ENCODE data around the gene HBP1.

Gene HBP1

DNA sequence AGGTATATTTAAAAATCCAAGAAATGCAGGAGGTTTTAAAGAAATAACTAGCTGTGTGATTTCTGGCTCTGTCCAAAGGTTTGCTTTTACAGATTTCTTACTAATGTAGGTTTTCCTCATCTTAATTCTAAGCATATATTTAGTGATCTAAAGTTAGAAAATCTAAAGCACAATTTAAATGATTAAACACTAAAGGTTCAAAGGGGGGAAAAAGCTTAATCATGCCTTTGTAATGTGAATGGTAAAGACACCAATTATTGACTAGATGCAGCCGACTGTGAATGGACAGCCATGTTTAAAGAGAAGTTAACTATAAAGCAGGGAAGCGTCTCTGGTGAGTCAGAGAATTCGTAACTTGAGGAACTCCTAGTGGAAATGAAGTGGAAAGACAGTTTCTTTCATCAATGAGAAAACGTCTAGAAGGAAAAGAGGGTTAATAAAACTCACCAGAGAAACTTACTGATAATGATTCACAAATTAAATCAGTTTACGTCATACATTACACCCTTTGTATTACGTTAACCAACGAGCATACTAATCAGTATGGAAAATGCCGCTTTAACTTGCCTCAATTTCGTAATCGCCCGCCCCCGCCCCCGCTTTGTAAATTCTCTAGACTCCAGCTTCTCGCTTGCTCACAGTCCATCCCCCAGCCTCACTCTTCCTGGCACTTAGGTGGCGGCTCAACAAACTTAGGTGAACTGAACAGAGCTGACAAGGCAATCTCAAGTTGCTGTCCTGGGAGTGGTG lies 1.1 kb upstream of the HBP1 start:
- no peaks in the 10 kb centered on the region for H3K27me3 ChIP-seq (ENCODE audit: control insufficient read depth, insufficient read depth, low read length, poor library complexity, severe bottlenecking)
- H3K9me3 ChIP-seq (ENCODE audit: control insufficient read depth, low read length) = no peaks in the 10 kb centered on the region
- 0 to 1% methylated on average over 15 of the region's 15 CpGs for WGBS, 2 experiments
- H3K27ac ChIP-seq (ENCODE audit: insufficient read depth, low read depth, low read length, poor library complexity, severe bottlenecking) = peak overlapping the region; percentile 97
- H3K4me3 ChIP-seq (ENCODE audit: insufficient read depth, low read depth, low read length) = peak overlapping the region; percentile 60
- H3K4me1 ChIP-seq (ENCODE audit: control insufficient read depth, insufficient read depth, low read length) = no peaks in the 10 kb centered on the region
- no peaks in the 10 kb centered on the region for H3K36me3 ChIP-seq (ENCODE audit: control insufficient read depth, insufficient read depth, low read length)

DNA sequence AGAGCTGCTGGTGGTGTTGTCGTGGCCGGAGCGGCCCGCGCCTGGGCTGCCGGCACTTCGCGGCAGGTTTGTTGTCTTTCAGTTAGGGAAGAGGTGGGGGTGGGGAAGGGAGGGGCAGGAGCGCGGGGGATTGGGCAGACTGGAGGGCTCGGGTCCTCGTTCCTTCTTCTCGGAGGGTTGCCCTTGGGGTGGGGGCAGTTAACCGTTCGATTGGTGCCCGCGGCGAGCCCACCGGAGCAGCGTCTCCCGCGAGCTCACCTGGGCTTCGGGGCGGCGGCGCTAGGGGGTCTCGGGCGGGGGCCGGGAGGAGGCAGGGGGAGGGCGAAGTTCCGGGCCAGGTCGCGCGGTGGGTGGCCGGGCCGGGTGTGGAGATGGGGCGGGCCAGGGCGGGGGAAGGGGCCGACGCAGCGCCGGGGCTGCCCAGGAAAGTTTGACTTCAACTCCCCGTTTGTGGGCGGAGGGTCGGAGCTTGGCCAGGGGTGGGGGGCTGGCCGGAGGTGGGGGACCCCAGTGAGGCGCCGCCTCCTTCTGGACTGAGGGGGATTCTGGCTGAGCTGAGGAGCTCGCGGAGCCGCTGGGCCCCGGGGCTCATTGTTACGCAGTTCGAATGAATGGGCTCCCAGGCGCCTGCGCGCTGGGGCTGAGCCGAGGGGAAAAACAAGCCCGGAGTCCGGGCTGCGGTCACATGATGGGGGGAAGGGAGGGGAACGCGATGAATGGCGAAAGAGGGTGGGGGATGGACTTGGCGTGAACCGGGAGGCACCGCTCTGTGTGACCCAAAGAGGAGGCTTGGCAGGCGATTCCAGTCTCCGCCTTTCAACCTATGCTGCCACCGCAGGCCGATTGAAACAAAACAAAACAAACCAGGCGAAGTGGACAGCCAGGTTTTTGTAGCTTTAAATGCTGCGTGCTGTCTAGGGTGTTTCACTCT lies 582 bp downstream of the HBP1 start:
- WGBS, 2 experiments = 0 to 1% methylated on average over 73 of the region's 73 CpGs
- Histone ChIP-seq H3K9me3 (ENCODE audit: control insufficient read depth, low read length) (no peaks in the 10 kb centered on the region), H3K4me3 (ENCODE audit: insufficient read depth, low read depth, low read length) (peak overlapping the region; percentile 66), H3K27me3 (ENCODE audit: control insufficient read depth, insufficient read depth, low read length, poor library complexity, severe bottlenecking) (no peaks in the 10 kb centered on the region), H3K36me3 (ENCODE audit: control insufficient read depth, insufficient read depth, low read length) (no peaks in the 10 kb centered on the region), H3K4me1 (ENCODE audit: control insufficient read depth, insufficient read depth, low read length) (peaks cover 13% of the 10 kb centered on the region), H3K27ac (ENCODE audit: insufficient read depth, low read depth, low read length, poor library complexity, severe bottlenecking) (peak overlapping the region; percentile 98)

DNA sequence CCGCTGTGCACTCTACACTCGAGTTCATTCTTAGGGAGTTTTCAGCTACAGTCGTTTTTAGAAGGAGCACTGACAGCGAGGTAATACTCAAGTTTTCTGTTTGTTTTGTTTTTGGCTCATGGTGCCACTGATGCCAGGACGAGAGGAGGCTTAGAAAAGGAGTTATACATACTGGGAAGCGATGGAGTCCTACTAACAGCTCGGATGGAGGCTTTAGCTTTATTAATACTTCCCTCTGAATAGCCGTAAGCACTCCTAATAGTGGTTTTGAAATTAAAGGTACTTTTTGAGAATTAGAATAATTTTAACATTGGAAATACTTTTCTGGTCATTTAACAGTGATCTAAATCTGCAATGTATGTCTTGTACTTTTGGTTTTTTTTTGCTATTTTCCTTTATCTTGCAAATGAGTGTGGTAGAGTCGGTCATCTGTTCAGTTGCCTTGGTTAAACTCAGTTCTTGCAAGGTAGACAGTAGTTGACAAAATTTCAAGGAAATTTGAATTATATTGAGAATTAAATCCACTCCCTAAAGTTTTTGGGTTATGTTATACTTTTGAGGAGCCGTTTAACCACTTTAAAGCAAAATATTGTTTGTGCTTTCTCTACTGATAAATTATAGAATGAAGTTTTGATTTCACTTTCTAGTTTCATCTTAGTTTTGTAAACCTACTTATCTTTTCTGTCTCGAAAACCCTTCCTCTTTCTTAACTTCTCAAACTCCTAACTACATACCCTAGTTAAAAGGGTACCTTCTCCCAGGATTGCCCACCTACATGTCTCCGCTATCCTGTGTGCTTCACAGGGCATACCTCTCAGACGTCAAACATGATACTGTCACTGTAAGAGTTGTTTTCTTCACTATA lies 1.5 kb downstream of the HBP1 start:
- Histone ChIP-seq H3K4me3 (ENCODE audit: insufficient read depth, low read depth, low read length) (peak overlapping the region; percentile 66), H3K27ac (ENCODE audit: insufficient read depth, low read depth, low read length, poor library complexity, severe bottlenecking) (peak overlapping the region; percentile 98), H3K27me3 (ENCODE audit: control insufficient read depth, insufficient read depth, low read length, poor library complexity, severe bottlenecking) (no peaks in the 10 kb centered on the region), H3K4me1 (ENCODE audit: control insufficient read depth, insufficient read depth, low read length) (peaks cover 14% of the 10 kb centered on the region), H3K36me3 (ENCODE audit: control insufficient read depth, insufficient read depth, low read length) (no peaks in the 10 kb centered on the region), H3K9me3 (ENCODE audit: control insufficient read depth, low read length) (no peaks in the 10 kb centered on the region)
- 17 to 19% methylated on average over 11 of the region's 13 CpGs for WGBS, 2 experiments

DNA sequence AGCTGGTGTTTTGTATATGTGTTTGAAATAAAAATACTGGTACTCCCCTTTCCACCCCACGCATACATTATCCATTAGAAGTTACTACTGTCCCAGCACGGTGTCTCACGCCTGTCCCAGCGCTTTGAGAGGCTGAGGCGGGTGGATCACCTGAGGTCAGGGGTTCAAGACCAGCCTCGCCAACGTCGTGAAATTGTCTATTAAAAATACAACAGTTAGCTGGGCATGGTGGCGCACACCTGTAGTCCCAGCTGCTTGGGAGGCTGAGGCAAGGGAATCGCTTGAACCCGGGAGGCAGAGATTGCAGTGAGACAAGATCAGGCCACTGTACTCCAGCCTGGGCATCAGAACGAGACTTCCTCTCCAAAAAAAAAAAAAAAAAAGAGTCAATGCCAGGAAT lies 2.7 kb downstream of the HBP1 start:
- WGBS, 2 experiments = 92 to 94% methylated on average over 12 of the region's 12 CpGs
- H3K9me3 ChIP-seq (ENCODE audit: control insufficient read depth, low read length) = no peaks in the 10 kb centered on the region

DNA sequence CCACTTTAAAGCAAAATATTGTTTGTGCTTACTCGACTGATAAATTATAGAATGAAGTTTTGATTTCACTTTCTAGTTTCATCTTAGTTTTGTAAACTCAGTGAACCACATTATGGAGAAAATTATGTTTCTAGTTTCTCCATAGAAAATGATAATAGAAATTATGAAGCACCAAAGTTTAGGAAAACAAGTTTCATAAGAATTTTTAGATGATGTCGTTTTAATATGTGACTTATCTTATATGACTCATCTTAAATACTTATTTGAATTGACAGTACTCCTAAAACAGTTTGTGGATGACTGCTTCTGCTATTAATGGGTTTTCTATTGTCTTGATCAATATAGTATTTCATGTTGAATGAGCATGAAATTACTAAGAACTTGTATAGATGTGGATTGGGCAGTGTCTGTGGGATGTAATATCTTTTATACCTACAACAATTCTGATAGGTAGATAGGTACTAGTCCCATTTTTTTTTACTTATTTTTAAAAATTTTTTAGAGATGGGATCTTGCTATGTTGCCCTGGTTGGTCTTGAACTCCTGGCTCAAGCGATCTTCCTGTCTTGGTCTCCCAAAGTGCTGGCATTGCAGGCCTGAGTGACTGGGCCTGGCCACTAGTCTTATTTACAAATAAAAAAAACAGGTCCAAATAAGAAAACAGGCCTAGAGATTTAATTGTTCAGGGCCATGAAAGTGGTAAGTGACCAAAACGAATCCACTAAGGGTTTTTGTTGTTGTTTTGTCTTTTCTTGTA lies 3.7 kb downstream of the HBP1 start:
- H3K36me3 ChIP-seq (ENCODE audit: control insufficient read depth, insufficient read depth, low read length) = no peaks in the 10 kb centered on the region
- no peak overlapping the region for H3K27ac ChIP-seq (ENCODE audit: insufficient read depth, low read depth, low read length, poor library complexity, severe bottlenecking)
- no peak overlapping the region for H3K4me3 ChIP-seq (ENCODE audit: insufficient read depth, low read depth, low read length)
- H3K4me1 ChIP-seq (ENCODE audit: control insufficient read depth, insufficient read depth, low read length) = peaks cover 14% of the 10 kb centered on the region
- WGBS, 2 experiments = 80 to 95% methylated on average over 2 to 3 of the region's 4 CpGs
- H3K27me3 ChIP-seq (ENCODE audit: control insufficient read depth, insufficient read depth, low read length, poor library complexity, severe bottlenecking) = no peaks in the 10 kb centered on the region
- H3K9me3 ChIP-seq (ENCODE audit: control insufficient read depth, low read length) = no peaks in the 10 kb centered on the region

More for the DNA sequence above, 2.7 kb downstream of the HBP1 start:
- Histone ChIP-seq H3K4me3 (ENCODE audit: insufficient read depth, low read depth, low read length) (no peak overlapping the region), H3K4me1 (ENCODE audit: control insufficient read depth, insufficient read depth, low read length) (peaks cover 14% of the 10 kb centered on the region), H3K36me3 (ENCODE audit: control insufficient read depth, insufficient read depth, low read length) (no peaks in the 10 kb centered on the region), H3K27me3 (ENCODE audit: control insufficient read depth, insufficient read depth, low read length, poor library complexity, severe bottlenecking) (no peaks in the 10 kb centered on the region), H3K27ac (ENCODE audit: insufficient read depth, low read depth, low read length, poor library complexity, severe bottlenecking) (no peak overlapping the region)

DNA sequence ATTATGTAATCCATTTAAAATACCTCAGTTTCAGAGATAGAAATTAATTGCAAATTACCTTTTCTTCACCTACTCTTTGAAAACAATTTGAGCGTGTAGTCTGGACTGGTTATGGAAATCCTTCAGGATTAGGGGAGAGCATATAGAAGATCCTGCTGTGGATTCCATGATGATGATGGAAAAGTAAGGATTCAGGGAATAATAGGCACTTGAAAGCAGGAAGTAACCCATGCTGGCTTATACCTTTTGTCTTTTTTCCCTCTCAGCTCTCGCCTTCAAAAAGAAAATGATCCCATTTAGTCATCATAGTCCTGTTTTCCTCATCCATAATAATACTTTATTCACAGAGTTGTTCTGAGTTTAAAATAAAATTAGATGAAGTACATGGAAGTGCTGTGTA lies 4.4 kb downstream of the HBP1 start:
- H3K4me1 ChIP-seq (ENCODE audit: control insufficient read depth, insufficient read depth, low read length) = peaks cover 14% of the 10 kb centered on the region
- H3K27ac ChIP-seq (ENCODE audit: insufficient read depth, low read depth, low read length, poor library complexity, severe bottlenecking) = no peak overlapping the region
- no peaks in the 10 kb centered on the region for H3K36me3 ChIP-seq (ENCODE audit: control insufficient read depth, insufficient read depth, low read length)
- no peaks in the 10 kb centered on the region for H3K27me3 ChIP-seq (ENCODE audit: control insufficient read depth, insufficient read depth, low read length, poor library complexity, severe bottlenecking)
- H3K9me3 ChIP-seq (ENCODE audit: control insufficient read depth, low read length) = no peaks in the 10 kb centered on the region
- WGBS, 2 experiments = 6 to 30% methylated on average over 2 of the region's 2 CpGs
- H3K4me3 ChIP-seq (ENCODE audit: insufficient read depth, low read depth, low read length) = no peak overlapping the region

DNA sequence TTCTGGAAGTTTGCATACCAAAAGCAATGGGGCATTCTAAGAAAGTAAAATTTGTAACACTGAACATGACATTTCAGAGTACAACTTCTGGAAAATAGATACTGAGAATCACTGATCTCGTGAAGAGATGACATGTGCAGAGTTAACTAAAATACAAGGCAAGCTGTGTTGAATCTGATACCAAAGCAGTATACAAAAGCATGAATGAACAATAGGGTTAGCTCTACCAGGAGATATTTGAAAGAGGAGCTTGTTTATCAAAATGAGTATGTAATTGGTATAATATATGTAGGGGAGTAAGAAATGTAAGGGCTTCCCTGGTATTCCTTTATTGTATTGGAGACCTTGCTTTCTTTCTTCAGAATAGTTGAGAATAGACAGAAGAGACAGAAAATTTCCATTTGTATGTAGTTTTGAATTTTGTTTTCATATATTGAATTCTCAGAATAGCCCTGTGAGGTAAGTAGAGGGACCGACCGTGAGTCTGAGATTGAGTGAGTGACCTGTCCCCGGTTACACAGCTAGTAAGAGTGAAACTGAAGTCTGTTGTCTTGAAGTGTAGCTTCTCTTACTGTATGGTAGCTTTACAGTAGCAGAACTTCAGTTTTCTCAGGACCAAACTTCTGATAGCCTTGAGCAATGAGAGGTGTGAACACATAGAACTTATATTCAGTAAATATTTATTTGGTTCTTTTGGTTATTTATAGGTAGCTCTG lies 5.0 kb downstream of the HBP1 start:
- Histone ChIP-seq H3K4me1 (ENCODE audit: control insufficient read depth, insufficient read depth, low read length) (peaks cover 14% of the 10 kb centered on the region), H3K9me3 (ENCODE audit: control insufficient read depth, low read length) (no peaks in the 10 kb centered on the region), H3K36me3 (ENCODE audit: control insufficient read depth, insufficient read depth, low read length) (no peaks in the 10 kb centered on the region), H3K27me3 (ENCODE audit: control insufficient read depth, insufficient read depth, low read length, poor library complexity, severe bottlenecking) (no peaks in the 10 kb centered on the region), H3K4me3 (ENCODE audit: insufficient read depth, low read depth, low read length) (no peak overlapping the region), H3K27ac (ENCODE audit: insufficient read depth, low read depth, low read length, poor library complexity, severe bottlenecking) (no peak overlapping the region)
- 72% methylated on average over 4 of the region's 4 CpGs for WGBS, 2 experiments

DNA sequence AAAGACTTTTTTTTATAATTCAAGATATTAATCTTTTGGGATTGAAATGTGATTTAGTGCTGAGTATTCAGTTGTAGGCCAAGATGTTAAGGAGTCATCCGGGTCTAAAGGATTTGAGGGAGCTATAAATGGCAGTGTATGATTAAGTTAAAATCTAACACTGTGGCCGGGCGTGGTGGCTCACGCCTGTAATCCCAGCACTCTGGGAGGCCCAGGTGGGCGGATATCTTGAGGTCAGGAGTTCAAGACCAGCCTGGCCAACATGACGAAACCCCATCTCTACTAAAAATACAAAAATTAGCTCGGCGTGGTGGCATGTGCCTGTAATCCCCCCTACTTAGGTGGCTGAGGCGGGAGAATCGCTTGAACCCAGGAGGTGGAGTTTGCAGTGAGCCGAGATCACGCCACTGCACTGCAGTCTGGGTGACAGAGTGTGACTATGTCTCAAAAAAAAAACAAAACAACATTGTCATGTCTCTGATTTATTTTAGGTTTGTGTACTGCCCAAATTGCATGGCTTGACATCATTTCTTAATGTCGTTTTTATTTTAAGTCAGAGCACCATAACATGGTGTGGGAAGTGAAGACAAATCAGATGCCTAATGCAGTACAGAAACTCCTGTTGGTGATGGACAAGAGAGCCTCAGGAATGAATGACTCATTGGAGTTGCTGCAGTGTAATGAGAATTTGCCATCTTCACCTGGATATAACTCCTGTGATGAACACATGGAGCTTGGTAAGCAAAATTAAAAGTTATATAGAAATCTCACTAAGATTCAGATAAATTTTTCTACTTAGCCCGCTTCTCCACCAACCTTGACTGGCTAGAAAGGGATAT lies 10.7 kb downstream of the HBP1 start:
- peaks cover 9% of the 10 kb centered on the region for H3K36me3 ChIP-seq (ENCODE audit: control insufficient read depth, insufficient read depth, low read length)
- H3K27ac ChIP-seq (ENCODE audit: insufficient read depth, low read depth, low read length, poor library complexity, severe bottlenecking) = no peak overlapping the region
- WGBS, 2 experiments = 93 to 94% methylated on average over 13 of the region's 14 CpGs
- H3K4me3 ChIP-seq (ENCODE audit: insufficient read depth, low read depth, low read length) = no peak overlapping the region
- H3K27me3 ChIP-seq (ENCODE audit: control insufficient read depth, insufficient read depth, low read length, poor library complexity, severe bottlenecking) = no peaks in the 10 kb centered on the region
- H3K4me1 ChIP-seq (ENCODE audit: control insufficient read depth, insufficient read depth, low read length) = no peaks in the 10 kb centered on the region
- no peaks in the 10 kb centered on the region for H3K9me3 ChIP-seq (ENCODE audit: control insufficient read depth, low read length)
